Fibroblast of mammary gland (primary cell): ENCODE data around the gene RGMA.

Experiments used
- DNase-seq: peaks from one replicate; pipeline ENCODE4 v3.0.0-alpha.2; 2010; ENCODE audit warnings: low read depth
- H3K4me3 ChIP-seq: 2 replicates; pipeline ENCODE4 v1.5.1; 2011; ENCODE audit warnings: low read depth, mild to moderate bottlenecking, low read length, moderate library complexity; ENCODE audit not compliant: control insufficient read depth
- CTCF ChIP-seq: conservative IDR thresholded peaks from 2 replicates; pipeline ENCODE4 v1.5.1; 2011; ENCODE audit warnings: low read depth, low read length, inconsistent platforms; ENCODE audit not compliant: control insufficient read depth, insufficient read depth

Gene RGMA

GRCh38 chr15:93088981-93089726, at the start of gene RGMA:
RGMA (minus strand) TSS chr15:93089211; CDS start chr15:93088932, 279 bp downstream.
- no peak for DNase-seq
- TF ChIP-seq CTCF: no peak
- no peak within 1 kb of the TSS for H3K4me3 ChIP-seq

GRCh38 chr15:93136606-93137005, 47.6 kb upstream of the RGMA start:
- no peak for TF ChIP-seq CTCF
- DNase-seq: no peak
- H3K4me3 ChIP-seq: no peak overlapping the region

- H3K4me3 ChIP-seq: no peak overlapping the region
- DNase-seq: no peak
- no peak for TF ChIP-seq CTCF
Observed at GRCh38 chr15:93135997-93136397, 47.0 kb upstream of the RGMA start.

GRCh38 chr15:93135459-93135858, 46.4 kb upstream of the RGMA start:
- H3K4me3 ChIP-seq: no peak overlapping the region
- DNase-seq: no peak
- TF ChIP-seq CTCF: no peak

- no peak overlapping the region for H3K4me3 ChIP-seq
- no peak for TF ChIP-seq CTCF
- DNase-seq: no peak
Observed at GRCh38 chr15:93131485-93132095, 42.6 kb upstream of the RGMA start.

- DNase-seq: no peak
- H3K4me3 ChIP-seq: no peak overlapping the region
- no peak for TF ChIP-seq CTCF
Observed at GRCh38 chr15:93129702-93130488, 40.9 kb upstream of the RGMA start.
